GM19023 (cell line): ENCODE data around the gene HSF5.
"Not testable (repeated sequence)": the region's sequence is repeated elsewhere in the genome, so short reads cannot be mapped to it uniquely, and the experiment has no call there.

Experiments used
- ATAC-seq: cut with Tn5 transposase; IDR thresholded peaks from one replicate; pipeline ENCODE4 v1.9.1; 2021; ENCODE audit warnings: mild to moderate bottlenecking, moderate library complexity; ENCODE audit not compliant: unreplicated experiment

Gene HSF5

GRCh38 chr17:58488428-58488890 lies 251 bp upstream of the HSF5 start:
- no peak for ATAC-seq

DNA sequence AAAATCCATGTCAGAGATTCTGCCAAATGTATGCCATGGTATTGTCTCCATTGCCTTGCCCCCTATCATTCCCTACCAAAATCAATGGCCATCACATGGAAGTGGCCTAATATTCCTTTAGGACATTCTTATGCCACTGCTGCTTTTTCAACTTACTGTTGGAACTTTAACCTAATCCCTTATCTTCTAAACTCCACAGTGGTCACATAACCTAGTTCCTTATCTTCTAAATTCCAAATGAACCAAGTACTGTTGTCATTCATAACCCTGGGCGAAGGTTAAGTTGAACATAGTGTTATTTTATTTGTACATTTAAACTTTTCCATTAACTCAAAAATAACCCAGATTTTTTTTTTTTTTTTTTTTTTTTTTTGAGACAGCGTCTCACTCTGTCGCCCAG lies 3.6 kb downstream of the HSF5 start:
- ATAC-seq, result no peak

GRCh38 chr17:58481798-58482197 lies 6.4 kb downstream of the HSF5 start:
- not testable (repeated sequence) for ATAC-seq

DNA sequence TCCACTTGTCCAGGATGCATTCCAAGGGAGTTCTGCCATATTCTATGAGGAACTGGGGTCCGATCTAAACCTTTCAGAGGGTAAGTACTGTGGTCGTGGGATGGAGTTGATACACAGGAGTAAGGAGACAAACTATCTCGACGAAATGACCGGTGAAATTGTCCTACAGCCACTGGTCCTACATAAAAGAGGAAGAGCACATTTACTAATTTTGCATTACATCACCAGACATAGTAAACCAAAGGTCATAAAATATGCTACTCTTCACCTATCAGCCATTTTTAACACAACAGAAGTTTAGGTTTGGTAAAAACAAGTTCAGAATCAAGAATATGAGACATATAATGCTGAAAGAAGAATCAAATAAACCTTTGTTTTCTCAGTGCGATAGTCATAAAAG lies 8.1 kb downstream of the HSF5 start:
- no peak for ATAC-seq

DNA sequence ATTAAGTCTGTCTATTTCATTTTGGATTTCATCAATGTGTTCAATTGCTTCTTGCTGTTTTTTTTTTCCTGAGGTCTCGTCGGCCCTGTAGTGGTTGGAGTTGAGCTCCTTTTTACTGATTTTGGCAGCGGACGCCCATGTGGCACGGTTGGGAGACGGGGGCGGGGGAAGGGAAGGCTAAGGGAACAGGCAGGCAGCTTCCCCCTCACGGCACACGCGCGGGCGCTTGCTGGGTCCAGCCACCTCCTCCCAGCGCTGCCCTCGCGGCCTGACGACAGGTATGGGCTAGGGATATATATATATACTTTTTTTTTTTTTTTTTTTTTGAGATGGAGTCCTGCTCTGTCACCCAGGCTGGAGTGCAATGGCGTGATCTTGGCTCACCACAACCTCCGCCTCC lies 11.4 kb downstream of the HSF5 start:
- no peak for ATAC-seq

DNA sequence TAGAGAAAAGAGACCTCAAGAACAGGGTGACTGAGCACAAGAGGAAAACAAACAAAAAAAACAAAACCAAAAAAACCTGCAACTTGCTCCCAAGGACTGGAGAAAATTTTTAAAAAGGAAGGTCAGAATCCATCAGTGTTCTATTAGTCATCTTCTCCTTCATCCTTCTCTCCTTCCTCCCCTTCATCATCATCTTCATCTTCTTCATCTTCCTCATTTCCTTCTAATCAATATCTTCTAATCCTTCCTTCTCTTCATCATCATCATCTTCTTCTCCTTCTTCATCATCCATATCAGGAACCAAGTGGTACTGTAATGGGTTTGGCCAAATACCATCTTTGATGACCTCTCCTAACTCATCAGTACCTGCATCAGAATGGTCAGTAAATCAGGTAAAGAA lies 12.2 kb downstream of the HSF5 start:
- no peak for ATAC-seq

GRCh38 chr17:58470356-58470755 lies 17.9 kb downstream of the HSF5 start:
- ATAC-seq, result no peak

- no peak for ATAC-seq
Measured at GRCh38 chr17:58468944-58469343, 19.3 kb downstream of the HSF5 start.

DNA sequence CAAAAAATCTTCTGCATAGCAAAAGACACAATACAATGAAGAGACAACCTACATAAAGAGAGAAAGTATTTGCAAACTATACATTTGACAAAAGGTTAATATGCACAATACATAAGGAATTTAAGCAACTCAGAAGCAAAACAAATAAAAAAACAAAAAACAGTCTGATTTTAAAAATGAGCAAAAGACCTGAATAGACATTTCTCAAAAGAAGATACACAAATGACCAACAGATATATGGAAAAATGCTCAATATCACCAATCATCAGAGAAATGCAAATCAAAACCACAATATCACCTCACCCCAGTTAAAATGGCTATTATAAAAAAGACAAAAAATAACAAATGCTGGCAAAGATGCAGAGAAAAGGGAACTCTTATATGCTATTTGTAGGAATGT lies 32.7 kb downstream of the HSF5 start:
- ATAC-seq, result no peak

- ATAC-seq, result no peak
Measured at GRCh38 chr17:58452738-58453137, 35.5 kb downstream of the HSF5 start.

DNA sequence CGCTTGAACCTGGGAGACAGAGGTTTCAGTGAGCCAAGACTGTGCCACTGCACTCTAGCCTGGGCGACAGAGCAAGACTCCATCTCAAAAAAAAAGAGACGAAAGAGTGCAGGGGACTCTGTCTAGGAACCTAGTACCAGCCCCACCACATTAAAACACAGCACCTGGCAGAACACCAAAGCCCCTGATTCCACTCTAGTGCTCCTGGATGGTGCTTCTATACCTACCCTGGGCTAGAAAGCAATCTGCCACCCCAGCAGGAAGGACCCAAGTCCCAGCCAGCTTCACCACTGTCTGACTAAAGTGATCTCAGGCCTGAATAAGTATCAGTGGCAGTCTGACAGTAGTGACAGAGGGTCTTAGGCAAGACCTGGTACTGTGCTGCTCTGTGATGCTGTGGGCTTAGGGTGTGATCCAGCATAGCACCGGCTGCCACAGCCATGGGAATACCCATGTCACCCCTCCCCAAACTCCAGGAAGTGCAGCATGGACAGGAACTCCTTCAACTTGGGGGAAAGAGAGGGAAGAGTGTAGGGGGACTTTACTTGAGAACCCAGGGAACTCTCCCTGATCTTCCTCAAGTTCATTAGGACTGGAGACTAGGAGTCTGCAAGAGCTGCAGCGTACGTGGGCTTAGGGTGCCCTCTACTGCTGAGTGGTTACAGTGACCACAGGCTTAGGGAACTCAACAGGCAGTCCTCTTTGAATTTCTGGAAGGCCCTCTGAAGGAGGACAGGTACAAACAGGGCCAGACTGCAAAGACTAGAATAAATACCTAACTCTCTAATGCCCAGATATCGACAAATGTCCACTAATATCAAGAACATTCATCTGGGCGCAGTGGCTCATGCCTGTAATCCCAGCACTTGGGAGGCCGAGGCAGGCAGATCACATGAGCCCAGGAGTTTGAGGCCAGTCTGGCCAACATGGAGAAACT lies 40.9 kb downstream of the HSF5 start:
- no peak for ATAC-seq

GRCh38 chr17:58446086-58446485 lies 42.1 kb downstream of the HSF5 start:
- ATAC-seq, result no peak

DNA sequence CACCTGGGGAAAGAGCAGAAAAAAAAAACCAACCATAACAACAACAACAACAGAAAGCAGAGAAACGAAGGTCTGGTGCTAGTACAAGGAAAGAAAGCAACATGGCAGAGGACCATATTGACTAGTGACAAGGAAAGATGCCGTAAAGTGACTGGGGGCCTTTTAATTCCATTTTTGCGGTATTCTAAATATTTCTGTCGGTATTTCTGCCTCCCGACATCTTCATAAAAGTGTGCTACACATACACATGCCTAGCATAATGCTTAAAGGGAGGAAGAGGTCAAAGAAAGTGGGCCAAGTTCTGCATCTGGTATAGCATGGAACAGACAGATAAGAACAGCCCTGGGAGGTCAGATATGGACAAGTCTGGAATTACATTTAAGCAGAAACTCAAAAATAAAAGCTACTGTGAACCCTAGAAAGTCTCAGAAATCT lies 51.4 kb downstream of the HSF5 start:
- ATAC-seq, result no peak

DNA sequence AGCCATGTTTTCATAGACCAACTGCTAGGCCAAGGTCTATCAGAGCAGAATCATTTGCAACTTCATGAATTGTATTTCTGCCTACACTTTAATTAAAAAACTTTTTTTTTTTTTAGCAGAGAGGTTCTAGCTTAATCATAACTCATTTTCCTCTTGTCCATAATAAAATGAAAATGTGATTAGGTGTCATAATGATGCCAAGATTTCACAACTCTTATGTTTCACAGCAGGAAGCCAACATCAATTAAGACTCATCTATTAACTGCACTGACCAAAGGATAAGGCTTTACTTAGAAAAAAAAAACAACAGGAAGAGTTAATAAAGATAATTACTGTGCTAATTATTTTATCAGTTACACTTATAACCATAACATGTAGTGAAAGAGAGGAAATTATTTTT lies 52.0 kb downstream of the HSF5 start:
- ATAC-seq, result no peak

- ATAC-seq, result no peak
Measured at GRCh38 chr17:58432806-58433573, 55.2 kb downstream of the HSF5 start.

DNA sequence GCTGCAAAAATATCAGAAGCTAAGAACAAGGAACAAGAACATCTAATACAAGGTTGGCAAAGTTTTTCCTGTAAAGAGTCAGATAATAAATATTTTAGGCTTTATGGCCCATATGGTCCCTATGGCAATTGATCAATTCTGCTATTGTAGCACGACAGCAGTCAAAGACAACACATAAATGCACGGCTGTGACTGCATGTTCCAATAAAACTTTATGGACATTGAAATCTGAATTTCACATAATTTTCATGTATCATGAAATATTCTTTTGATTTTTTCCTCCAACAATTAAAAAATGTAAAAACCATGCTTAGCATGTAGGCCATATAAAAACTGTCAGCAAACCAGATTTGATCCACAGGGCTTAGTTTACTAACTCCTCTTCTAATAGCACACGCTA lies 60.4 kb downstream of the HSF5 start:
- ATAC-seq, result no peak

- ATAC-seq, result no peak
Measured at GRCh38 chr17:58421711-58422110, 66.5 kb downstream of the HSF5 start.

- no peak for ATAC-seq
Measured at GRCh38 chr17:58420827-58421226, 67.4 kb downstream of the HSF5 start.

DNA sequence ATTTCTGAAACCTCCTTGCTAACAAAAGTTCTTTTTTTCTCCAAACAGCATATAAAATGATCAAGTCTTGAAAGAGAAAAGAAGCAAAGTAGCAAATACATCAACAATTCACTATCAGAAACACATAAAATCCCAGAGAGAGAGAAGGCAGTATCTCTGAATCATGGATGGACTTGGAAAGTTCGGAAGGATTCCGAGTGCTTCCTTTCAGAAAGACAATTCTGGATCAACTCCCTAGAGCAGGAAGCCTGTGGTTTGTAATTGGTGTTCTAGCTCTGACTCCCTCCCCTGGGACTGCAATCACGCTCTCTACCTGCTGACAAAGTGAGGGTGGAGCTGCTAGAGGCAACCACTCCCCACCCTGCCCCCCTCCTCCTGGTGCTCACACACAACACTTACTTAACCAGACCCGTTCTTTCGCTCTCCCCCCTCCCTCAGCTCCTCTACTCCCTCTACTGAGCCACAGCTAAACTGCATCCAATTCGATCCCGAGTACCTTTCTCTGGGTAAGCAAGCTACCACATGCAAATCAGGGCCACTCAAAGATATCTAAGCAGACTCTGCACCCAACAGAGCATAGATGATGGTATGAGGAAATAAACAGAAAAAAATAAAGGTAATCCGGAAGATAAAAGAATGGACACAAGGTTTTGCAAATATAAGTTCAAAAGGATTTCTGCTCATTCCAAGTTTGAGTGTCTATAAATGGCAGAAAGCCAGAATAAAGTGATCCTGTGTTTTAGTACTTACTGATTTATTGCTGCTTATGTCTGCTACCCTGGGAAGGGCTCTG lies 70.7 kb downstream of the HSF5 start, which contains the start of gene RNF43:
RNF43 (minus strand) TSS at position 235 of the 793 bp plus-strand sequence. CDS start 1,957 bp downstream, outside the sequence.
- ATAC-seq, result peak; percentile 98

GRCh38 chr17:58416937-58417299 lies 71.3 kb downstream of the HSF5 start:
- ATAC-seq, result no peak

DNA sequence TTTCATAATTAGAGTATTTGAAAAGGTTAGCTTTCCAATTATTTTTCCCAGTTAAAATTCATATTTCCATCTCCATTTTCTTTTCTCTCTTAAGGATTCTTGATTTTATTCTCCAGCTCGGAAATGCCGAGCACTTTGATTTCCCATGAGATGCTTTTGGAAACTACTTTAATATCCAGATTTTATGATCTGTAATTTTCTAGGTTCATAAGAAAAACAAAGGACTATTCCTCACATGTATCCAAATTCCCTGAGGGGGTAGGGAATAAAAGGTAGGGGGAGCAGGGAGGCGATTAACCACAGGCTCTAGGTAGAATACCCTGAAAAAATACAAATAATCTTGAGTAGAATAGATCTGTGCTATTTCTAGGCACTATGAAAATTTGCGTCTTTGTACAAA lies 71.8 kb downstream of the HSF5 start:
- ATAC-seq, result no peak
